H9 (cell line): ENCODE data around the gene SLC44A3. TPM values are rescaled to one million over a fixed set of nuclear protein-coding genes. Genes with fewer than 3 reads are reported as not detected.

ENCODE experiments used
- DNase-seq: peaks from one replicate; pipeline ENCODE4 v3.0.0-alpha.2; 2017
- H2AFZ ChIP-seq: one replicate; pipeline ENCODE4 v1.6.1; 2013; ENCODE audit warnings: mild to moderate bottlenecking, low read length, control low read depth, moderate library complexity
- H2AK5ac ChIP-seq: 2 replicates; pipeline ENCODE4 v1.6.1; 2013; ENCODE audit warnings: low read length, control low read depth, mixed read lengths; ENCODE audit not compliant: insufficient read length
- H2BK120ac ChIP-seq: one replicate; pipeline ENCODE4 v1.6.1; 2013; ENCODE audit warnings: low read depth, mild to moderate bottlenecking, low read length, control low read depth, inconsistent platforms; ENCODE audit not compliant: poor library complexity, severe bottlenecking
- H2BK12ac ChIP-seq: 2 replicates; pipeline ENCODE4 v1.6.1; 2013; ENCODE audit warnings: low read length, control low read depth, mixed read lengths, low read depth; ENCODE audit not compliant: insufficient read length
- H2BK15ac ChIP-seq: 2 replicates; pipeline ENCODE4 v1.6.1; 2013; ENCODE audit warnings: low read depth, low read length, control low read depth
- H2BK20ac ChIP-seq: one replicate; pipeline ENCODE4 v1.6.1; 2013; ENCODE audit warnings: low read depth, mild to moderate bottlenecking, low read length, control low read depth, inconsistent platforms; ENCODE audit not compliant: poor library complexity, severe bottlenecking
- H2BK5ac ChIP-seq: 2 replicates; pipeline ENCODE4 v1.6.1; 2013; ENCODE audit warnings: low read length, control low read depth, mixed read lengths; ENCODE audit not compliant: insufficient read length
- H3K14ac ChIP-seq: 2 replicates; pipeline ENCODE4 v1.6.1; 2013; ENCODE audit warnings: low read length, control low read depth; ENCODE audit not compliant: insufficient read depth
- H3K18ac ChIP-seq: 2 replicates; pipeline ENCODE4 v1.6.1; 2013; ENCODE audit warnings: low read depth, mild to moderate bottlenecking, mixed read lengths, low read length, control low read depth; ENCODE audit not compliant: insufficient read length
- H3K23ac ChIP-seq: 2 replicates; pipeline ENCODE4 v1.6.1; 2013; ENCODE audit warnings: low read length, control low read depth, mixed read lengths, low read depth; ENCODE audit not compliant: insufficient read length
- H3K23me2 ChIP-seq: 2 replicates; pipeline ENCODE4 v1.6.1; 2013; ENCODE audit warnings: low read depth, mild to moderate bottlenecking, mixed read lengths, low read length, control low read depth; ENCODE audit not compliant: insufficient read length, poor library complexity, severe bottlenecking
- H3K27ac ChIP-seq: 2 replicates; pipeline ENCODE4 v1.5.1; 2013; ENCODE audit warnings: low read length, control low read depth, mixed read lengths, low read depth; ENCODE audit not compliant: insufficient read length
- H3K27me3 ChIP-seq: 2 replicates; pipeline ENCODE4 v1.6.1; 2013; ENCODE audit warnings: low read length, control low read depth, inconsistent platforms; ENCODE audit not compliant: insufficient read depth
- H3K4ac ChIP-seq: 2 replicates; pipeline ENCODE4 v1.6.1; 2013; ENCODE audit warnings: low read depth, mild to moderate bottlenecking, control low read depth, inconsistent platforms, low read length, moderate library complexity
- H3K4me1 ChIP-seq: 2 replicates; pipeline ENCODE4 v1.6.1; 2013; ENCODE audit warnings: low read length, control low read depth, inconsistent platforms; ENCODE audit not compliant: insufficient read depth
- H3K4me2 ChIP-seq: 2 replicates; pipeline ENCODE4 v1.6.1; 2013; ENCODE audit warnings: low read length, control low read depth, mixed read lengths; ENCODE audit not compliant: insufficient read length, insufficient read depth
- H3K56ac ChIP-seq: 2 replicates; pipeline ENCODE4 v1.6.1; 2013; ENCODE audit warnings: low read depth, mild to moderate bottlenecking, mixed read lengths, low read length, control low read depth; ENCODE audit not compliant: insufficient read length
- H3K79me1 ChIP-seq: 2 replicates; pipeline ENCODE4 v1.6.1; 2013; ENCODE audit warnings: low read depth, mild to moderate bottlenecking, moderate library complexity, low read length, control low read depth, inconsistent platforms; ENCODE audit not compliant: insufficient read depth, poor library complexity, severe bottlenecking
- H3K79me2 ChIP-seq: 2 replicates; pipeline ENCODE4 v1.6.1; 2013; ENCODE audit warnings: low read length, control low read depth, inconsistent platforms; ENCODE audit not compliant: insufficient read depth
- H3K9ac ChIP-seq: 2 replicates; pipeline ENCODE4 v1.6.1; 2013; ENCODE audit warnings: low read length, control low read depth, mixed read lengths; ENCODE audit not compliant: insufficient read length; ENCODE audit errors: extremely low read depth
- H3K9me3 ChIP-seq: one replicate; pipeline ENCODE4 v1.6.1; 2013; ENCODE audit warnings: low read depth, low read length, inconsistent platforms; ENCODE audit not compliant: control insufficient read depth
- H3T11ph ChIP-seq: one replicate; pipeline ENCODE4 v1.6.1; 2013; ENCODE audit warnings: mild to moderate bottlenecking, low read length, control low read depth, inconsistent platforms
- H4K20me1 ChIP-seq: one replicate; pipeline ENCODE4 v1.6.1; 2013; ENCODE audit not compliant: control insufficient read depth, insufficient read length, insufficient read depth
- H4K5ac ChIP-seq: 2 replicates; pipeline ENCODE4 v1.6.1; 2013; ENCODE audit warnings: low read depth, mild to moderate bottlenecking, mixed read lengths, low read length, control low read depth; ENCODE audit not compliant: insufficient read length
- H4K8ac ChIP-seq: replicated peaks from 2 replicates; pipeline ENCODE4 v1.6.1; 2013; ENCODE audit warnings: low read length, control low read depth, mixed read lengths, low read depth; ENCODE audit not compliant: insufficient read length
- H4K91ac ChIP-seq: 2 replicates; pipeline ENCODE4 v1.6.1; 2013; ENCODE audit warnings: low read depth, mild to moderate bottlenecking, moderate library complexity, mixed read lengths, low read length, control low read depth; ENCODE audit not compliant: insufficient read length
- H3K27ac Mint-ChIP-seq, 3 experiments: 2 replicates in 2 of 3; 3 replicates in 1 of 3; pipeline ENCODE4 v1.8.0; 2020 to 2021; ENCODE audit warnings: mixed read lengths in 3 of 3, mild to moderate bottlenecking in 1 of 3, moderate library complexity in 1 of 3
- H3K27me3 Mint-ChIP-seq: 2 replicates; pipeline ENCODE4 v1.8.0; 2021; ENCODE audit warnings: low read depth, mild to moderate bottlenecking, moderate library complexity, mixed read lengths
- H3K36me3 Mint-ChIP-seq, 3 experiments: 2 replicates in 2 of 3; 3 replicates in 1 of 3; pipeline ENCODE4 v1.8.0; 2020 to 2021; ENCODE audit warnings: low read depth in 3 of 3, mixed read lengths in 3 of 3; ENCODE audit not compliant: insufficient read depth in 1 of 3
- H3K4me1 Mint-ChIP-seq, 2 experiments: 2 replicates each; pipeline ENCODE4 v1.8.0; 2020; ENCODE audit warnings: mixed read lengths in 2 of 2
- H3K4me3 Mint-ChIP-seq, 2 experiments: 2 replicates in 1 of 2; 3 replicates in 1 of 2; pipeline ENCODE4 v1.8.0; 2020 to 2021; ENCODE audit warnings: mild to moderate bottlenecking in 2 of 2, mixed read lengths in 2 of 2, moderate library complexity in 1 of 2
- H3K9me3 Mint-ChIP-seq, 2 experiments: 2 replicates in 1 of 2; 3 replicates in 1 of 2; pipeline ENCODE4 v1.8.0; 2020; ENCODE audit warnings: mild to moderate bottlenecking in 2 of 2, mixed read lengths in 2 of 2, moderate library complexity in 1 of 2
- WGBS: extraction: QIAGEN DNeasy Blood & Tissue Kit; methylation state at CpG from one replicate; pipeline ENCODE4 v1.1.7; 2013; ENCODE audit warnings: missing lambda C conversion rate, low lambda C conversion rate, mixed read lengths; ENCODE audit not compliant: insufficient read length; ENCODE audit errors: extremely low coverage; 5-methylcytosine and 5-hydroxymethylcytosine counted together
- total RNA-seq: library from RNA; stranded (reverse); gene quantifications from 2 replicates; pipeline ENCODE4 v1.2.1, GENCODE V29; 2021
- TF ChIP-seq, protein P1 (sequence below): fragments of 200-600 bp; sonication (generic); conservative IDR thresholded peaks from 3 replicates; pipeline ENCODE4 v1.8.0; 2021; ENCODE audit warnings: antibody characterized with exemption, mild to moderate bottlenecking

Gene SLC44A3
- total RNA-seq, 1 experiment from 2014 or later, result 5.5 TPM

DNA sequence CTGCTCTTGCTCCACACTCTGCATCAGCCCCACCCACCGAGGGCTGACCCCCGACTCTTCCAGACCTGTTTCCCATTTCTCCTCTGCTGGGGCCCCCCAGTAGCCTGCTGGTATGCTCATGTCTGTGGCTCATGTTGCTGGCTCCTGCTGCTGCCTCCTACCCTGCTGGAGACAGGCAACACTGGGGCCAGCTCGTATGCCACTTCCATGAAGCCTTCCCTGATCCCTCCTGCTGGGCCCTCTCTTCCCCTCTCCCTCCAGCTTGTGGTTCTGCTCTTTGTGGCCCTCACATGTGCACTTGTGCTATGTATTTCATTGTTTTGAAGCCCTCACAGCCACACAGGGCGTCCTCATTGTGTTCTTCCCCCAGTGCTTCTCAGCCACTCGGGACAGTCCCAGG lies 66.2 kb downstream of the SLC44A3 start:
- Histone ChIP-seq H3K9ac (no peak overlapping the region), H3K23ac (no peak overlapping the region), H3T11ph (no peak overlapping the region), H4K20me1 (no peaks in the 10 kb centered on the region), H3K79me2 (no peaks in the 10 kb centered on the region), H3K9me3 (no peaks in the 10 kb centered on the region), H2BK120ac (no peak overlapping the region), H2BK12ac (no peak overlapping the region), H3K56ac (no peak overlapping the region), H3K4me1 (peaks cover 11% of the 10 kb centered on the region; the same call in 1 of the 2 replicates), H2AK5ac (no peak overlapping the region), H2BK5ac (no peak overlapping the region), H3K27ac (no peak overlapping the region), H4K8ac (no peak overlapping the region), H3K27me3 (no peaks in the 10 kb centered on the region), H2BK15ac (no peak overlapping the region), H2BK20ac (no peak overlapping the region), H3K23me2 (no peaks in the 10 kb centered on the region), H3K79me1 (no peaks in the 10 kb centered on the region), H3K4ac (no peak overlapping the region), H4K5ac (no peak overlapping the region), H3K4me2 (no peak overlapping the region), H2AFZ (no peak overlapping the region), H3K14ac (no peak overlapping the region), H3K18ac (no peak overlapping the region), H4K91ac (no peak overlapping the region)
- Mint-ChIP-seq H3K36me3 (peaks cover 0 to 10% (median 7%) of the 10 kb centered on the region in 3 experiments; a peak in 4 of 7 replicates), H3K4me1 (peaks cover 69 to 79% of the 10 kb centered on the region in 2 experiments), H3K27me3 (no peaks in the 10 kb centered on the region), H3K9me3 (no peaks in the 10 kb centered on the region; a peak in 1 of 5 replicates), H3K4me3 (peak overlapping the region in 1 of 2 experiments; percentile 32; a peak in 1 of 5 replicates), H3K27ac (peak overlapping the region in 1 of 3 experiments; percentile 90; a peak in 3 of 7 replicates)
- TF ChIP-seq, protein P1, sequence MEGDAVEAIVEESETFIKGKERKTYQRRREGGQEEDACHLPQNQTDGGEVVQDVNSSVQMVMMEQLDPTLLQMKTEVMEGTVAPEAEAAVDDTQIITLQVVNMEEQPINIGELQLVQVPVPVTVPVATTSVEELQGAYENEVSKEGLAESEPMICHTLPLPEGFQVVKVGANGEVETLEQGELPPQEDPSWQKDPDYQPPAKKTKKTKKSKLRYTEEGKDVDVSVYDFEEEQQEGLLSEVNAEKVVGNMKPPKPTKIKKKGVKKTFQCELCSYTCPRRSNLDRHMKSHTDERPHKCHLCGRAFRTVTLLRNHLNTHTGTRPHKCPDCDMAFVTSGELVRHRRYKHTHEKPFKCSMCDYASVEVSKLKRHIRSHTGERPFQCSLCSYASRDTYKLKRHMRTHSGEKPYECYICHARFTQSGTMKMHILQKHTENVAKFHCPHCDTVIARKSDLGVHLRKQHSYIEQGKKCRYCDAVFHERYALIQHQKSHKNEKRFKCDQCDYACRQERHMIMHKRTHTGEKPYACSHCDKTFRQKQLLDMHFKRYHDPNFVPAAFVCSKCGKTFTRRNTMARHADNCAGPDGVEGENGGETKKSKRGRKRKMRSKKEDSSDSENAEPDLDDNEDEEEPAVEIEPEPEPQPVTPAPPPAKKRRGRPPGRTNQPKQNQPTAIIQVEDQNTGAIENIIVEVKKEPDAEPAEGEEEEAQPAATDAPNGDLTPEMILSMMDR, result no peak
- no CpG with 5 or more reads among the region's 5 CpGs for WGBS
- peak; percentile 43 for DNase-seq
